ENCODE data around the gene CD99. TPM values are rescaled to one million over a fixed set of nuclear protein-coding genes. Genes with fewer than 3 reads are reported as not detected.

The CD99 gene
- total RNA-seq, 4 donors from 2014 or later = 134 to 178 (median 143) TPM

- no peaks in the 10 kb centered on the region for H3K9me3 ChIP-seq
- WGBS, 2 donors (ENCODE audit: low coverage in 1 of 2) = 55 to 85% methylated on average over 5 to 6 of the region's 6 CpGs
- no peaks in the 10 kb centered on the region for H3K27me3 ChIP-seq
- intact Hi-C loops (cut with DNase I; ENCODE audit: low total_unique reads) = no loop called here
- peaks cover 22 to 86% (median 54%) of the 10 kb centered on the region in 4 donors for H3K4me1 ChIP-seq
- DNase-seq = no peak
- peak overlapping the region in 1 of 4 donors; percentile 78 for H3K27ac ChIP-seq
- in situ Hi-C loops (cut with MboI; ENCODE audit: low pct_ligation_motif_present in 1 of 4, low pct_unique_long_range_greater_than_20kb in 1 of 4, low sequenced_read_pairs in 3 of 4) = no loop called here
- H3K4me3 ChIP-seq = no peak overlapping the region
- no peaks in the 10 kb centered on the region for H3K36me3 ChIP-seq
- no peak for TF ChIP-seq POLR2A (IDR thresholded peaks at IDR 0.05)
- TF ChIP-seq CTCF (IDR thresholded peaks at IDR 0.05) = no peak
- no peak for TF ChIP-seq POLR2AphosphoS5 (IDR thresholded peaks at IDR 0.05)
- no peak for TF ChIP-seq EP300 (IDR thresholded peaks at IDR 0.05; ENCODE audit: low read depth)
These were observed 10.5 kb downstream of the CD99 start for GRCh38 chrX:2701600-2701999.

- Histone ChIP-seq H3K27me3 (no peaks in the 10 kb centered on the region), H3K36me3 (no peaks in the 10 kb centered on the region), H3K4me1 (peaks cover 20 to 84% (median 58%) of the 10 kb centered on the region in 4 donors), H3K9me3 (no peaks in the 10 kb centered on the region), H3K27ac (peak overlapping the region; percentile 54 to 78 (median 67)), H3K4me3 (peak overlapping the region in 1 of 4 donors; percentile 8)
- in situ Hi-C loops (cut with MboI; ENCODE audit: low pct_ligation_motif_present in 1 of 4, low pct_unique_long_range_greater_than_20kb in 1 of 4, low sequenced_read_pairs in 3 of 4) = no loop called here
- intact Hi-C loops (cut with DNase I; ENCODE audit: low total_unique reads) = no loop called here
- 27 to 46% methylated on average over 10 to 14 of the region's 14 CpGs for WGBS, 2 donors (ENCODE audit: low coverage in 1 of 2)
- peak; percentile 55 for DNase-seq
- peak; percentile 28 to 57 (median 44) for TF ChIP-seq CTCF (IDR thresholded peaks at IDR 0.05)
- peak in 2 of 3 donors; percentile 39 to 72 for TF ChIP-seq POLR2AphosphoS5 (IDR thresholded peaks at IDR 0.05)
- TF ChIP-seq POLR2A (IDR thresholded peaks at IDR 0.05) = no peak
- peak; percentile 84 for TF ChIP-seq EP300 (IDR thresholded peaks at IDR 0.05; ENCODE audit: low read depth)
These were observed 12.9 kb downstream of the CD99 start for GRCh38 chrX:2703991-2704369.

GRCh38 chrX:2705046-2705832, 14.1 kb downstream of the CD99 start:
- DNase-seq = no peak

More at GRCh38 chrX:2705046-2705832, 14.1 kb downstream of the CD99 start:
- intact Hi-C loops (cut with DNase I; ENCODE audit: low total_unique reads) (no loop called here), in situ Hi-C loops (cut with MboI; ENCODE audit: low pct_ligation_motif_present in 1 of 4, low pct_unique_long_range_greater_than_20kb in 1 of 4, low sequenced_read_pairs in 3 of 4) (no loop called here)
- Histone ChIP-seq H3K4me1 (peaks cover 29 to 86% (median 68%) of the 10 kb centered on the region in 4 donors), H3K9me3 (no peaks in the 10 kb centered on the region), H3K27ac (peak overlapping the region; percentile 54 to 78 (median 67)), H3K4me3 (no peak overlapping the region), H3K27me3 (no peaks in the 10 kb centered on the region), H3K36me3 (no peaks in the 10 kb centered on the region)
- TF ChIP-seq POLR2AphosphoS5 (IDR thresholded peaks at IDR 0.05) (peak in 2 of 3 donors; percentile 62 to 80), CTCF (IDR thresholded peaks at IDR 0.05) (no peak), POLR2A (IDR thresholded peaks at IDR 0.05) (no peak), EP300 (IDR thresholded peaks at IDR 0.05; ENCODE audit: low read depth) (peak; percentile 94)
- 76 to 79% methylated on average over 9 to 18 of the region's 18 CpGs for WGBS, 2 donors (ENCODE audit: low coverage in 1 of 2)
